GM23338 (cell line): Measurements from ENCODE around the gene ST8SIA1.

Experiments used
- CREB1 ChIP-seq: fragments of 250-450 bp; sonication (Bioruptor Pico); IDR thresholded peaks from 2 replicates; pipeline ENCODE4 v1.5.0; 2020; ENCODE audit warnings: low read depth, mild to moderate bottlenecking, moderate library complexity
- EZH2 ChIP-seq: fragments of 200-600 bp; sonication (generic); IDR thresholded peaks from one replicate; pipeline ENCODE4 v1.8.0; 2017; ENCODE audit warnings: antibody characterized with exemption, mild to moderate bottlenecking, low read depth; ENCODE audit not compliant: unreplicated experiment
- EZH2phosphoT487 ChIP-seq: fragments of 200-600 bp; sonication (generic); IDR thresholded peaks from one replicate; pipeline ENCODE4 v1.8.1; 2018; ENCODE audit warnings: antibody characterized with exemption; ENCODE audit not compliant: unreplicated experiment
- NANOG ChIP-seq: IDR thresholded peaks from 2 replicates; pipeline ENCODE4 v1.6.1; 2016; ENCODE audit warnings: antibody characterized with exemption, borderline replicate concordance
- POLR2AphosphoS5 ChIP-seq: IDR thresholded peaks from 2 replicates; pipeline ENCODE4 v1.6.1; 2016; ENCODE audit warnings: antibody characterized with exemption, low read depth
- ZNF114 ChIP-seq: fragments of 250-450 bp; sonication (Bioruptor Pico); IDR thresholded peaks from 2 replicates; pipeline ENCODE4 v1.5.0; 2020; ENCODE audit warnings: mild to moderate bottlenecking, moderate library complexity
- TF ChIP-seq, protein P1 (sequence below), 2 experiments: fragments of 200-600 bp in 1 of 2; sonication (generic) in 1 of 2; conservative IDR thresholded peaks; 2 replicates each; pipeline versions ENCODE4 v1.5.1 to v1.6.1; 2016 to 2017; ENCODE audit warnings: antibody characterized with exemption in 2 of 2, low read depth in 2 of 2, mild to moderate bottlenecking in 2 of 2, moderate library complexity in 1 of 2
- TF ChIP-seq, protein P2 (sequence below): IDR thresholded peaks from one replicate; pipeline ENCODE4 v1.6.1; 2018; ENCODE audit warnings: antibody characterized with exemption; ENCODE audit not compliant: unreplicated experiment

DNA sequence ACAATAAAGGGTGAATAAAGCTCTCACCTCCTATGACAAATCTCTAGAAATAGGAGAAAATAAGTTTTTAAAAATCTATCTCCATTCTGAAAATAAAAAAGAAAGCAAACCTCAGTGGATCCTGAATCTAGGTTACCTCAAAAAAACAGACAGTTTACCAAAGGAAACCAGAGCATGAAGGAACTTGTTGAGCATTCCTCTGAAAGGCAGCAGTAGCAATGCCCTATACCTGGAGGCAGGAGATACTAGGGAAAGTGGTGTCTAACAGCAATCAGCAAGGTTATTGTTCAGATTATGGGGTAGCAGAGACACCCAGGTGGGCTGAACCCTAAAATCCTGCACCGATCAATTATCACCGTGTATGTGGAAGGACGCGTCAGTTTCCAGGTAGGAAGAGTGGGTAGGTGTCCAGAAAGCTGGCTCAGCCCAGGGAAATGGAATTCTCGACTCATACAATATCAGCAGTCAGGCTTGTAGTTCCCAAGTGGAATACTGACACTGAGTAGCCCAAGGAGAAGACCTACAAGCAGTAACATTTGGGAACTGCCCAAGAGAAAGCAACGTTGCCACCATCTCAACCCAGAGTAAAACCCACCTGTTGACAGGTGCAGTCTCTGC is 128.3 kb downstream of the ST8SIA1 start:
- no peak for TF ChIP-seq CREB1
- TF ChIP-seq POLR2AphosphoS5 = no peak
- TF ChIP-seq, protein P1, sequence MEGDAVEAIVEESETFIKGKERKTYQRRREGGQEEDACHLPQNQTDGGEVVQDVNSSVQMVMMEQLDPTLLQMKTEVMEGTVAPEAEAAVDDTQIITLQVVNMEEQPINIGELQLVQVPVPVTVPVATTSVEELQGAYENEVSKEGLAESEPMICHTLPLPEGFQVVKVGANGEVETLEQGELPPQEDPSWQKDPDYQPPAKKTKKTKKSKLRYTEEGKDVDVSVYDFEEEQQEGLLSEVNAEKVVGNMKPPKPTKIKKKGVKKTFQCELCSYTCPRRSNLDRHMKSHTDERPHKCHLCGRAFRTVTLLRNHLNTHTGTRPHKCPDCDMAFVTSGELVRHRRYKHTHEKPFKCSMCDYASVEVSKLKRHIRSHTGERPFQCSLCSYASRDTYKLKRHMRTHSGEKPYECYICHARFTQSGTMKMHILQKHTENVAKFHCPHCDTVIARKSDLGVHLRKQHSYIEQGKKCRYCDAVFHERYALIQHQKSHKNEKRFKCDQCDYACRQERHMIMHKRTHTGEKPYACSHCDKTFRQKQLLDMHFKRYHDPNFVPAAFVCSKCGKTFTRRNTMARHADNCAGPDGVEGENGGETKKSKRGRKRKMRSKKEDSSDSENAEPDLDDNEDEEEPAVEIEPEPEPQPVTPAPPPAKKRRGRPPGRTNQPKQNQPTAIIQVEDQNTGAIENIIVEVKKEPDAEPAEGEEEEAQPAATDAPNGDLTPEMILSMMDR (conservative IDR thresholded peaks at IDR 0.05; ENCODE audit: low read depth in 2 of 2) = no peak
- no peak for TF ChIP-seq EZH2
- TF ChIP-seq NANOG = no peak
- TF ChIP-seq, protein P2, sequence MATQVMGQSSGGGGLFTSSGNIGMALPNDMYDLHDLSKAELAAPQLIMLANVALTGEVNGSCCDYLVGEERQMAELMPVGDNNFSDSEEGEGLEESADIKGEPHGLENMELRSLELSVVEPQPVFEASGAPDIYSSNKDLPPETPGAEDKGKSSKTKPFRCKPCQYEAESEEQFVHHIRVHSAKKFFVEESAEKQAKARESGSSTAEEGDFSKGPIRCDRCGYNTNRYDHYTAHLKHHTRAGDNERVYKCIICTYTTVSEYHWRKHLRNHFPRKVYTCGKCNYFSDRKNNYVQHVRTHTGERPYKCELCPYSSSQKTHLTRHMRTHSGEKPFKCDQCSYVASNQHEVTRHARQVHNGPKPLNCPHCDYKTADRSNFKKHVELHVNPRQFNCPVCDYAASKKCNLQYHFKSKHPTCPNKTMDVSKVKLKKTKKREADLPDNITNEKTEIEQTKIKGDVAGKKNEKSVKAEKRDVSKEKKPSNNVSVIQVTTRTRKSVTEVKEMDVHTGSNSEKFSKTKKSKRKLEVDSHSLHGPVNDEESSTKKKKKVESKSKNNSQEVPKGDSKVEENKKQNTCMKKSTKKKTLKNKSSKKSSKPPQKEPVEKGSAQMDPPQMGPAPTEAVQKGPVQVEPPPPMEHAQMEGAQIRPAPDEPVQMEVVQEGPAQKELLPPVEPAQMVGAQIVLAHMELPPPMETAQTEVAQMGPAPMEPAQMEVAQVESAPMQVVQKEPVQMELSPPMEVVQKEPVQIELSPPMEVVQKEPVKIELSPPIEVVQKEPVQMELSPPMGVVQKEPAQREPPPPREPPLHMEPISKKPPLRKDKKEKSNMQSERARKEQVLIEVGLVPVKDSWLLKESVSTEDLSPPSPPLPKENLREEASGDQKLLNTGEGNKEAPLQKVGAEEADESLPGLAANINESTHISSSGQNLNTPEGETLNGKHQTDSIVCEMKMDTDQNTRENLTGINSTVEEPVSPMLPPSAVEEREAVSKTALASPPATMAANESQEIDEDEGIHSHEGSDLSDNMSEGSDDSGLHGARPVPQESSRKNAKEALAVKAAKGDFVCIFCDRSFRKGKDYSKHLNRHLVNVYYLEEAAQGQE = no peak
- TF ChIP-seq ZNF114 (CRISPR knock-in tag) = no peak
- TF ChIP-seq EZH2phosphoT487 = no peak
